HG02981 (cell line): ENCODE data around the gene BRI3.

Source experiments
- ATAC-seq: cut with Tn5 transposase; IDR thresholded peaks from one replicate; pipeline ENCODE4 v1.9.1; 2021; ENCODE audit warnings: mild to moderate bottlenecking, moderate library complexity; ENCODE audit not compliant: unreplicated experiment

Gene BRI3

GRCh38 chr7:98285157-98286092 lies 3.9 kb downstream of the BRI3 start:
- no peak for ATAC-seq

GRCh38 chr7:98286093-98286539 lies 4.6 kb downstream of the BRI3 start:
- ATAC-seq, result no peak

GRCh38 chr7:98286701-98287485 lies 5.4 kb downstream of the BRI3 start:
- no peak for ATAC-seq

- ATAC-seq, result no peak
Observed at GRCh38 chr7:98287486-98287959, 6.0 kb downstream of the BRI3 start.

- ATAC-seq, result no peak
Observed at GRCh38 chr7:98288064-98288823, 6.8 kb downstream of the BRI3 start.

GRCh38 chr7:98289333-98289875 lies 7.9 kb downstream of the BRI3 start:
- ATAC-seq, result no peak

- ATAC-seq, result no peak
Observed at GRCh38 chr7:98291717-98292116, 10.2 kb downstream of the BRI3 start.

- no peak for ATAC-seq
Observed at GRCh38 chr7:98293265-98293664, 11.8 kb downstream of the BRI3 start.

GRCh38 chr7:98293746-98294145 lies 12.3 kb downstream of the BRI3 start:
- ATAC-seq, result no peak

GRCh38 chr7:98294326-98294725 lies 12.8 kb downstream of the BRI3 start:
- no peak for ATAC-seq

- ATAC-seq, result peak; percentile 72
Observed at GRCh38 chr7:98294798-98295382, 13.4 kb downstream of the BRI3 start.

- ATAC-seq, result no peak
Observed at GRCh38 chr7:98295467-98296192, 14.1 kb downstream of the BRI3 start.

GRCh38 chr7:98296833-98297232 lies 15.3 kb downstream of the BRI3 start:
- no peak for ATAC-seq

GRCh38 chr7:98297626-98298286 lies 16.3 kb downstream of the BRI3 start:
- ATAC-seq, result no peak

- no peak for ATAC-seq
Observed at GRCh38 chr7:98300595-98301372, 19.3 kb downstream of the BRI3 start.

GRCh38 chr7:98301693-98302470 lies 20.4 kb downstream of the BRI3 start:
- ATAC-seq, result no peak

GRCh38 chr7:98303176-98303865 lies 21.8 kb downstream of the BRI3 start:
- ATAC-seq, result no peak
